GM18511 (cell line): ENCODE data around the gene GPA33.

Experiments used
- ATAC-seq: cut with Tn5 transposase; IDR thresholded peaks from one replicate; pipeline ENCODE4 v1.9.1; 2021; ENCODE audit warnings: mild to moderate bottlenecking, moderate library complexity; ENCODE audit not compliant: unreplicated experiment

GPA33 gene

GRCh38 chr1:167088746-167089417, 1.3 kb downstream of the GPA33 start:
- ATAC-seq: no peak

- ATAC-seq: no peak
Measured at GRCh38 chr1:167086768-167087167, 3.4 kb downstream of the GPA33 start.

- ATAC-seq: no peak
Measured at GRCh38 chr1:167086033-167086432, 4.1 kb downstream of the GPA33 start.

- ATAC-seq: no peak
Measured at GRCh38 chr1:167084757-167085156, 5.4 kb downstream of the GPA33 start.

GRCh38 chr1:167083871-167084270, 6.3 kb downstream of the GPA33 start:
- no peak for ATAC-seq

- ATAC-seq: no peak
Measured at GRCh38 chr1:167083066-167083665, 7.0 kb downstream of the GPA33 start.

- ATAC-seq: no peak
Measured at GRCh38 chr1:167082511-167083027, 7.6 kb downstream of the GPA33 start.

GRCh38 chr1:167081594-167082156, 8.5 kb downstream of the GPA33 start:
- no peak for ATAC-seq

- ATAC-seq: no peak
Measured at GRCh38 chr1:167077868-167078210, 12.3 kb downstream of the GPA33 start.

GRCh38 chr1:167077128-167077867, 12.9 kb downstream of the GPA33 start:
- no peak for ATAC-seq

GRCh38 chr1:167076136-167076710, 14.0 kb downstream of the GPA33 start:
- ATAC-seq: no peak

GRCh38 chr1:167071286-167071685, 18.9 kb downstream of the GPA33 start:
- ATAC-seq: no peak

- no peak for ATAC-seq
Measured at GRCh38 chr1:167068761-167069160, 21.4 kb downstream of the GPA33 start.

- ATAC-seq: no peak
Measured at GRCh38 chr1:167067904-167068303, 22.3 kb downstream of the GPA33 start.

GRCh38 chr1:167066333-167067122, 23.6 kb downstream of the GPA33 start:
- peak; percentile 91 for ATAC-seq

GRCh38 chr1:167065471-167065870, 24.7 kb downstream of the GPA33 start:
- no peak for ATAC-seq

- ATAC-seq: no peak
Measured at GRCh38 chr1:167064621-167065020, 25.6 kb downstream of the GPA33 start.

GRCh38 chr1:167061073-167061464, 29.1 kb downstream of the GPA33 start:
- no peak for ATAC-seq

- ATAC-seq: no peak
Measured at GRCh38 chr1:167060141-167061072, 29.8 kb downstream of the GPA33 start.

GRCh38 chr1:167059809-167060107, 30.4 kb downstream of the GPA33 start:
- no peak for ATAC-seq
